Panc1 (cell line): ENCODE data around the gene ENTPD2. TPM values are rescaled to one million over a fixed set of nuclear protein-coding genes. Genes with fewer than 3 reads are reported as not detected.
"Not testable (repeated sequence)": the region's sequence is repeated elsewhere in the genome, so short reads cannot be mapped to it uniquely, and the experiment has no call there.

ENCODE experiments used
- ATAC-seq: fragments of 200-7000 bp; cut with Tn5 transposase; 2 replicates; pipeline ENCODE4 v1.9.1; 2020; ENCODE audit warnings: mild to moderate bottlenecking, moderate library complexity
- BruUV-seq: library from RNA; stranded (reverse); fragments of 400-500 nt; replicated peaks from 2 replicates; lab custom pipeline; 2021; lab: Mats Ljungman, UMichigan
- CTCF ChIA-PET: fragments of 300-600 bp; sonication (Branson Sonifier 250); formaldehyde crosslinking; loops from one replicate; lab custom pipeline; 2022; ENCODE audit warnings: antibody characterized with exemption; lab: Charles Lee
- POLR2A ChIA-PET: fragments of 300-600 bp; sonication (Branson Sonifier 250); formaldehyde crosslinking; loops from one replicate; lab custom pipeline; 2022; ENCODE audit warnings: antibody characterized with exemption; lab: Charles Lee
- DNase-seq: peaks from one replicate; pipeline ENCODE4 v3.0.0-alpha.2; 2010; ENCODE audit warnings: low read depth, low spot score
- H3K27ac ChIP-seq: 2 replicates; pipeline ENCODE4 v1.5.1; 2011; ENCODE audit warnings: mild to moderate bottlenecking, low read length, inconsistent platforms
- H3K27me3 ChIP-seq: fragments of 200-500 bp; sonication (Bioruptor generic); 2 replicates; pipeline ENCODE4 v1.6.0; 2014; ENCODE audit warnings: low read length, inconsistent platforms; ENCODE audit not compliant: control insufficient read depth, insufficient read depth
- H3K36me3 ChIP-seq: fragments of 200-500 bp; sonication (Bioruptor generic); 2 replicates; pipeline ENCODE4 v1.5.1; 2014; ENCODE audit warnings: inconsistent platforms, mild to moderate bottlenecking, low read length, moderate library complexity; ENCODE audit not compliant: control insufficient read depth, insufficient read depth
- H3K4me1 ChIP-seq: 2 replicates; pipeline ENCODE4 v1.5.1; 2011; ENCODE audit warnings: inconsistent platforms, mild to moderate bottlenecking, low read length, moderate library complexity; ENCODE audit not compliant: control insufficient read depth, insufficient read depth
- H3K4me3 ChIP-seq, 2 experiments: 2 replicates each; pipeline ENCODE4 v1.5.1; 2011 to 2012; ENCODE audit warnings: low read depth in 2 of 2, low read length in 2 of 2, mild to moderate bottlenecking in 2 of 2, inconsistent platforms in 1 of 2, moderate library complexity in 1 of 2
- H3K9me3 ChIP-seq: fragments of 200-500 bp; sonication (Bioruptor generic); 2 replicates; pipeline ENCODE4 v1.5.1; 2014; ENCODE audit warnings: low read depth, mild to moderate bottlenecking, inconsistent platforms, low read length, moderate library complexity; ENCODE audit not compliant: control insufficient read depth, insufficient read depth
- POLR2AphosphoS5 ChIP-seq: IDR thresholded peaks from 2 replicates; pipeline ENCODE4 v1.6.1; 2012; ENCODE audit warnings: mild to moderate bottlenecking, low read depth, low read length, moderate library complexity
- SIN3A ChIP-seq: IDR thresholded peaks from 2 replicates; pipeline ENCODE4 v1.6.1; 2012; ENCODE audit warnings: low read depth, mild to moderate bottlenecking, low read length, moderate library complexity, borderline replicate concordance; ENCODE audit not compliant: insufficient read depth
- TCF7L2 ChIP-seq: IDR thresholded peaks from 2 replicates; pipeline ENCODE4 v1.6.1; 2011; ENCODE audit warnings: mild to moderate bottlenecking, low read depth, low read length, inconsistent platforms
- in situ Hi-C: cut with HindIII; loops from 2 replicates; pipeline ENCODE4 v1.10.0; 2016; ENCODE audit warnings: low sequenced_read_pairs, low pct_unique_long_range_greater_than_20kb
- intact Hi-C: fragments of 100-400 bp; cut with micrococcal nuclease; formaldehyde crosslinking; loops from one replicate; pipeline ENCODE4 v1.10.0; 2022; ENCODE audit not compliant: unreplicated experiment
- total RNA-seq: library from RNA; stranded (reverse); gene quantifications from one replicate; pipeline ENCODE4 v1.2.1, GENCODE V29; 2021; ENCODE audit not compliant: unreplicated experiment
- TF ChIP-seq, protein P1 (sequence below): fragments of 450-650 bp; IDR thresholded peaks from 2 replicates; pipeline ENCODE4 v1.5.1; 2017; ENCODE audit warnings: mild to moderate bottlenecking
- TF ChIP-seq, protein P2 (sequence below), 2 experiments: IDR thresholded peaks; 2 replicates each; pipeline ENCODE4 v1.6.1; 2011 to 2012; ENCODE audit warnings: low read depth in 2 of 2, control low read depth in 1 of 2, low read length in 1 of 2, mild to moderate bottlenecking in 1 of 2, moderate library complexity in 1 of 2; ENCODE audit not compliant: insufficient read depth in 1 of 2

ENTPD2 gene
- total RNA-seq, 1 experiment from 2014 or later, result 2.8 TPM

DNA sequence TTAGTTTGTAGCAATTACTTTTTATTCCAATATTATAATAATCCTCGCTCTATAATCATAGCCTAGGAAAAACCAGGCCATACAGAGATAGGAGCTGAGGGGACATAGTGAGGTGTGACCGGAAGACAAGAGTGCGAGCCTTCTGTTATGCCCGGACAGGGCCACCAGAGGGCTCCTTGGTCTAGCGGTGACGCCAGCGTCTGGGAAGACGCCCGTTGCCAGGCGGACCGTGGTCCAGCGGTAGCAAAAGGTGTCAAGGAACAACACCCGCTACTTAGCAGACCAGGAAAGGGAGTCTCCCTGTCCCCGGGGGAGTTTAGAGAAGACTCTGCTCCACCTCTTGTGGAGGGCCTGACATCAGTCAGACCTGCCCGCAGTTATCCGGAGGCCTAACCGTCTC lies 49.6 kb downstream of the ENTPD2 start:
- H3K9me3 ChIP-seq, intact Hi-C loops, in situ Hi-C loops, H3K4me3 ChIP-seq, CTCF ChIA-PET, ATAC-seq, POLR2A ChIA-PET, H3K27me3 ChIP-seq, BruUV-seq, DNase-seq, H3K27ac ChIP-seq, H3K4me1 ChIP-seq, H3K36me3 ChIP-seq: not testable (repeated sequence)
- TF ChIP-seq, protein P1, sequence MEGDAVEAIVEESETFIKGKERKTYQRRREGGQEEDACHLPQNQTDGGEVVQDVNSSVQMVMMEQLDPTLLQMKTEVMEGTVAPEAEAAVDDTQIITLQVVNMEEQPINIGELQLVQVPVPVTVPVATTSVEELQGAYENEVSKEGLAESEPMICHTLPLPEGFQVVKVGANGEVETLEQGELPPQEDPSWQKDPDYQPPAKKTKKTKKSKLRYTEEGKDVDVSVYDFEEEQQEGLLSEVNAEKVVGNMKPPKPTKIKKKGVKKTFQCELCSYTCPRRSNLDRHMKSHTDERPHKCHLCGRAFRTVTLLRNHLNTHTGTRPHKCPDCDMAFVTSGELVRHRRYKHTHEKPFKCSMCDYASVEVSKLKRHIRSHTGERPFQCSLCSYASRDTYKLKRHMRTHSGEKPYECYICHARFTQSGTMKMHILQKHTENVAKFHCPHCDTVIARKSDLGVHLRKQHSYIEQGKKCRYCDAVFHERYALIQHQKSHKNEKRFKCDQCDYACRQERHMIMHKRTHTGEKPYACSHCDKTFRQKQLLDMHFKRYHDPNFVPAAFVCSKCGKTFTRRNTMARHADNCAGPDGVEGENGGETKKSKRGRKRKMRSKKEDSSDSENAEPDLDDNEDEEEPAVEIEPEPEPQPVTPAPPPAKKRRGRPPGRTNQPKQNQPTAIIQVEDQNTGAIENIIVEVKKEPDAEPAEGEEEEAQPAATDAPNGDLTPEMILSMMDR, result peak; percentile 77

DNA sequence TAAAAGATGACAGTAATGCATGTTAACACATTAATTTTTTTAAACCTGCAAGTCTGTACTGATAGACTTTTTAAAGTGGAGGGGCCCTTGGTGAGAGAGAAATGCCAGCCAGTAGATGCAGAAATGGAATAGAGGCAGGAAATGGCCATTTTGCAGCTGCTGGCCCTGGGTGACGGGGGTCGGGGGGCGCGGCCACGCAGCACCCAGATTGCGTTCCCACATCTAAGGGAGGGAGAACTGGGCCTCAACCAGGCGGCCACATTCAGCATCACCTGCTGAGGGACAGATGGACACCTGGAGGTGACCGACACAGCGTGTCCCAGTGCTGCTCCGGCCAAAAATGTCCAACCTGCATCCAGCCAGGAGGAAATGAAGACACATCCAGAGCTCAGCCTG lies 51.2 kb downstream of the ENTPD2 start:
- ChIA-PET POLR2A (no interaction called here), CTCF (interaction anchor here (1.1 to 1.3 kb wide), 2 partner anchors 27 to 33 kb away, joined by 3 to 4 read pairs; no protein-coding TSS in a partner anchor)
- Histone ChIP-seq H3K36me3 (no peaks in the 10 kb centered on the region), H3K27ac (no peak overlapping the region), H3K27me3 (no peaks in the 10 kb centered on the region), H3K9me3 (no peaks in the 10 kb centered on the region), H3K4me1 (no peaks in the 10 kb centered on the region), H3K4me3 (no peak overlapping the region)
- DNase-seq (no peak), ATAC-seq (no peak)
- no TSS peak for BruUV-seq
- intact Hi-C loops (no loop called here), in situ Hi-C loops (no loop called here)
- TF ChIP-seq POLR2AphosphoS5, result no peak

DNA sequence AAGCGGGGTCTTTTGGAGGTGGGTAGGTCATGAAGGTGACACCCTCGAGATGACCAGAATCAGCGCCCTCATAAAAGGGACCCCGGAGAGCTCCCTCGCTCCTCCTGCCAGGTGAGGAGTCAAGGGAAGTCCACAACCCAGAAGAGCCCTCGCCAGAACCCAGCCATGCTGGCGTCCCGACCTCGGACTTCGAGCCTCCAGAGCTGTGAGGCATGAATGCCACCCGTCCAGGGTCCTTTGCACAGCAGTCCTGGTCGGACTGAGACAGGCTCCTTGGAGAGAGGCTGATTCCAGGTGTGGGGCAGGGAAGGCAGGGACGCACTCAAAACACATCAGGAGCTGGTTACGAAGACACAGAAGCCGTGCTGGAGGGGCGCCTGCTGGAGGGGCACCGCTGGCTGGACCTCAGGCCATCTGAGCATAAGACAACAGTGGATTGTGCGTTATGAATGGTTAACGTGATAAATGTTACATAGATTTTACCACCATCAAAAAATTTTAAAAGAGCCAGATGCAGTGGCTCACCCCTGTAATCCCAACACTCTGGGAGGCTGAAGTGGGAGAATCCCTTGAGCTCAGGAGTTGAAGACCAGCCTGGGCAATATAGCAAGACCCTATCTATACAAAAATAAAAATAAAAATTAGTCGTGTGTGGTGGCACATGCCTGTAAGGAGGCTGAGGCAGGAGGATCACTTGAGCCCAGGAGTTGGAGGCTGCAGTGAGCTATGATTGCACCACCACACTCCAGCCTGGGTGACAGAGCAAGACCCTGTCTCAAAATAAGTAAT lies 51.8 kb downstream of the ENTPD2 start:
- intact Hi-C loops, result no loop called here
- TF ChIP-seq POLR2AphosphoS5 (no peak), TCF7L2 (no peak), SIN3A (no peak)
- TF ChIP-seq, protein P1, result no peak
- TF ChIP-seq, protein P2, sequence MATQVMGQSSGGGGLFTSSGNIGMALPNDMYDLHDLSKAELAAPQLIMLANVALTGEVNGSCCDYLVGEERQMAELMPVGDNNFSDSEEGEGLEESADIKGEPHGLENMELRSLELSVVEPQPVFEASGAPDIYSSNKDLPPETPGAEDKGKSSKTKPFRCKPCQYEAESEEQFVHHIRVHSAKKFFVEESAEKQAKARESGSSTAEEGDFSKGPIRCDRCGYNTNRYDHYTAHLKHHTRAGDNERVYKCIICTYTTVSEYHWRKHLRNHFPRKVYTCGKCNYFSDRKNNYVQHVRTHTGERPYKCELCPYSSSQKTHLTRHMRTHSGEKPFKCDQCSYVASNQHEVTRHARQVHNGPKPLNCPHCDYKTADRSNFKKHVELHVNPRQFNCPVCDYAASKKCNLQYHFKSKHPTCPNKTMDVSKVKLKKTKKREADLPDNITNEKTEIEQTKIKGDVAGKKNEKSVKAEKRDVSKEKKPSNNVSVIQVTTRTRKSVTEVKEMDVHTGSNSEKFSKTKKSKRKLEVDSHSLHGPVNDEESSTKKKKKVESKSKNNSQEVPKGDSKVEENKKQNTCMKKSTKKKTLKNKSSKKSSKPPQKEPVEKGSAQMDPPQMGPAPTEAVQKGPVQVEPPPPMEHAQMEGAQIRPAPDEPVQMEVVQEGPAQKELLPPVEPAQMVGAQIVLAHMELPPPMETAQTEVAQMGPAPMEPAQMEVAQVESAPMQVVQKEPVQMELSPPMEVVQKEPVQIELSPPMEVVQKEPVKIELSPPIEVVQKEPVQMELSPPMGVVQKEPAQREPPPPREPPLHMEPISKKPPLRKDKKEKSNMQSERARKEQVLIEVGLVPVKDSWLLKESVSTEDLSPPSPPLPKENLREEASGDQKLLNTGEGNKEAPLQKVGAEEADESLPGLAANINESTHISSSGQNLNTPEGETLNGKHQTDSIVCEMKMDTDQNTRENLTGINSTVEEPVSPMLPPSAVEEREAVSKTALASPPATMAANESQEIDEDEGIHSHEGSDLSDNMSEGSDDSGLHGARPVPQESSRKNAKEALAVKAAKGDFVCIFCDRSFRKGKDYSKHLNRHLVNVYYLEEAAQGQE (IDR thresholded peaks at IDR 0.05; ENCODE audit: insufficient read depth in 1 of 2, low read depth in 2 of 2, low read length in 1 of 2), result no peak
- DNase-seq (no peak), ATAC-seq (no peak)
- in situ Hi-C loops, result no loop called here
- Histone ChIP-seq H3K9me3 (no peaks in the 10 kb centered on the region), H3K27ac (no peak overlapping the region), H3K27me3 (no peaks in the 10 kb centered on the region), H3K4me1 (no peaks in the 10 kb centered on the region), H3K4me3 (no peak overlapping the region), H3K36me3 (no peaks in the 10 kb centered on the region)
- BruUV-seq, result no TSS peak
- POLR2A ChIA-PET, result no interaction called here
- CTCF ChIA-PET, result interaction anchor here (1.1 to 1.3 kb wide), 2 partner anchors 27 to 33 kb away, joined by 3 to 4 read pairs; no protein-coding TSS in a partner anchor
